GM19043 (cell line): ENCODE data around the gene SPRING1.

Experiments
- ATAC-seq: cut with Tn5 transposase; IDR thresholded peaks from one replicate; pipeline ENCODE4 v1.9.1; 2021; ENCODE audit warnings: low read depth; ENCODE audit not compliant: unreplicated experiment

Gene SPRING1

DNA sequence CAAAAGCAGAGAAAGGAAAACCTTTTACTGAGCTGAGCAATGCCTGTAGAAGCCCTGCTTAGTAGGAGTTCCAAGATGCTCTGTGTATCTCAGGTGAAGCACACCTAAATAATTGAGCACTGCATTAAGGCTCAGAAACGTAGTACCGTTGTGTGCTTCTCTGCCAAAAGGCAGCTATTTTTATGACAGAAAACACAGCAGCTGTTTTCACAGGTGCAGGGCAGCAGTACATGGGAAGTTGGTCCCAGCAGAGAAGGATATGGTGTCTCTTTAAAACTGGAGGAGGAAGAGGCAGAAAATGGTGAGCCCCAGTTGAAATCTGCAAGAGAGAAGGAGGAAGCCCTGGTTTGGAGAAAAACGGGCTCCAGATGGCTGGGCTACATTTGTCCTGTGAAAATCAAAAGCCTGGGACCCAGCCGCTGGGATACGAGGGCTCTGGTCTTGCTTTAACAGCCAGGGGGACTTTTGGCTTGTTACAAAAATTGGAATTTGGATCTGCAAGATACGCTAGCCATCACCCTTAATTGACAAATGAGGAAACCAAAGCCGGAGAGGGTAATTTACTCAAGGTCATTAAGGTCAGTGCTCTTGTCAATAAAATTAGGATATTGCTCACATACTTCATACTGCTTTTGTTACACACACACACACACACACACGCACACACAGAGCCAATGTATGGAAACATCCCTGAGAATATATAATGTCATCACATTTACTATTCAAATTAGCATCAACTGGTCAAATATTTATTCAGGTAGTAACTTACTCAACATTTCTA, 27.3 kb downstream of the SPRING1 start:
- no peak for ATAC-seq

DNA sequence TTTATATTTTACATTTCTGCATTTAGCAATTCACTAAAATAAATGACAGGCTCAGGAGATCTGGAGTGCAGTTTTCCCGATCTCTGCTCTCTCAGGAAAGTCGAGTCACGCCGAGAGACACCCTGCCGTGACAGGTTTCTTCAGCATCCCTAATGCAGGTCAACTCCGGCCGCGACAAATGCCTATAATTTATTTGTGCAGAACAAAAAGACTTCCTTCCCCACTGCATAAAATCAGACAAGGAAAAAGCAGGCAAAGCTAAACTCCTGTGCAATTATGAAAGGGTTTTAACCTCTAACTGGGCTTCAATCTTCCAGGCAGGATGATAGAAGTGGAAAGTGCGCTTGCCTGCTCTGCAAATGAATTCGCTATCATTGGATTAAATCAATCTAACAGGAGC, 28.1 kb downstream of the SPRING1 start:
- ATAC-seq: no peak

DNA sequence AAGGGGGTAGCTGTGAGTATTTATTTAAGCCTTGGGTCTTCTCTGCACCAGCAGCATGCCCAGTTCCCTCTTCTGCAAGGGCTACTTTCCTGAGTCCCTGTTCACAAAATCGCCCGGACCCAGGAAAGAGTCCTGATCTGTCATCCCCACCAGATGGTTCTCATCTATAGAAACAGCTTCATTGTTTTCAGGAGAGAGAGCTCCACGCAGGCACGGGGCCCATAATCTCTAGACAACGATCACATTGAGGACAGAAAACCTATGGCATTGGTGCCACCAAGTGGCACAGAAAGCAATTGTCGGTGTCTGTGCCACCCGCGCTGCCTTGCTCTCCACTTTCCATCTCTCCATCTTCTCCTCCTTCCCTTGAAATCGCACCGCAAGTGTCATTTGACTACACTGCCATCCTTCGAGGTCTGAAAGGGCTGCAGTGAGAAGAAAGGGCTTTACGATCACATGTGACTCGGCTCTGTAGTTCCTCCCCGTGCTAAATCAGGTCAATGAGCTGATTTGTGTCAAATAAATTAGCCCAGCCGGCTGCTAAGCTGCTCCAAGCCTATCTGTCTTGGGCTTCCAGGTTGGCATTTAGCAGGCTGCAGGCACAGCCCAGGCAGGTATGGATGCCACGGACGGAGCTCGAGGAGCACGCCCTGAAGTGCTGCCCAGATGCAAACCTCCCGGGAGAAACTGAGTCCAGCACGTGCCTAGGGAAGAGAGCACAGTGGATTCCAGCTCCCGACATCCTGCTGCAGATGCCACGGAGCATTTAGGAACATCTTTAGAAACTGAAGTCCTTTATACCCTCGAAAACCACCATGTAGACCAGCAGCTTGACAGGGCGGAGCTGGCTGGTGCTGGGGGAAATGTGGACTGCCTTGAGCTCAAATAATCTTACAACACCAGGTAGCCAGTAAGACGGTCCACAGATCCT, 28.8 kb downstream of the SPRING1 start:
- ATAC-seq: no peak

DNA sequence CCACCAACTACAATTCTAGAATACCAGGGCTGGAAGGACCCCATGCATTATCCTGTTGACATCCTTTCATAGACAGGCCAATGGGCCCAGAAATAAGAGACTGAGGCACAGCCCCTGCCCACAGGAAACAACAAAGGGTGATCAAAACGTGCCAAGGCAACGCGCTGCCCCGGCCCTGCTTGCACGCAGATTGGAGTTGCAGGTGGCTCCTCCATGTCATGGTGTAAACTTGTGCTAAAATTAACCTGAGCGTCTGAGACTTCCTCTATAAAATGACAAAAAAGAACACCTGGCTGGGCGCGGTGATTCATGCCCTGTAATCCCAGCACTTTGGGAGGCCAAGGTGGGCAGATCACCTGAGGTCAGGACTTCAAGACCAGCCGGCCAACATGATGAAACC, 30.1 kb downstream of the SPRING1 start:
- no peak for ATAC-seq

DNA sequence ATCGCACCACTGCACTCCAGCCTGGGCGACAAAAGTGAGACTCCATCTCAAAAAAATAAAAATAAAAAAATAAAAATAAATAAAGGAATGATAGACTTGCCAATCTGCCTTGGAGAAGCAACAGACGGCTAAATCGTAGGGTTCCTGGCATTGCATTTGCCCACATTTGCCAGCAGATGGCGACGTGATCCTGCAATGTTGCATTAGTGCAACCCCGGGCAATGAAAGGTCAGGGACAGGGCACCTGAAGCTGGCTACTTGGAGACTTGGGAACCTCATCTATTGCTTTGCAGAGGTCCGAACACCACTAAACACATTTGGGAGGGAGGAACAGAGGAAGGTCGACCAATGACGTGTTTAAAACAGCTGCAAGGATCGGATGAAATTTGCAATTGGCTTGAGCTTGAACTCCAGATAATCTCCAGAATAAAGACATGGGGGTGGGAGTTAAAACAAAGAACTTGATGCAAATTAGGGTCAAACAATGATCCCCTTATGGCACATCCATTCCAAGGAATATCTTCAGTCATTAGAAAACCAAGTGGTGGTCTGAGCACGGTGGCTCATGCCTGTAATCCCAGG, 34.6 kb downstream of the SPRING1 start:
- no peak for ATAC-seq

DNA sequence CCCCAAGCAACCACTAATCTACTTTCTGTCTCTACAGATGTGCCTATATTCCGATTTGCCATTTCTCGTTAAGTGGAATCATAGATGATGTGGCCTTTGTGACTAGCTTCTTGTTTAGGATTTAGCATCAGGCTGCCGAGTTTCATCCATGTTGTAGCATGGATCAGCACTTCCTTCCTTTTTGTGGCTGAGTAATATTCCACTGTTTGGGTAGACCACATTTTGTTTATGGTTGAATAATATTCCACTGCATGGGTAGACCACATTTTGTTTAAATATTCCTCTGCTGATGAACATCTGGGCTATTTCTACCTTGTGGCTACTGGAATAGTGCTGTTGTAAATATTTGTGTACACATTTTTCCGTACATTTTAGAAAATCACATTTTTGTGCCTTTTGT, 36.4 kb downstream of the SPRING1 start:
- no peak for ATAC-seq

DNA sequence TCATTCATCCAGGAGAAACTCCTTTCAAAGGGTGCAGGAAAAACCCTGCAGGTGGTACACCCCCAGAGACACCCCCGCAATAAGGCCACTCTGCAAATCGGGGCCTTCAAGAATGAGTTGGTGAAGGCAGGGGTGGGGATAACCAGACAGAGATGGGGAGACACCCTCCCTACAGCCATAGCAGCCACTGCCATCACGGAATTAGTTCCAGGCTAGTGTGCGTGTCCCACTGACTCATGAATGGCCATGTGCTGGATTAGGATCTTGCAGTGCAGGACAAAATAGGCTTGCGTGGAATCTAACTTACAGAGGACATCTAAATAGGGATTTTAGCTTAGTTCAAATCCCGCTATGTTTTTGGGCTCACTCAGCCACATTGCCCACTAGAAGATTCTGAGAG, 37.8 kb downstream of the SPRING1 start:
- ATAC-seq: no peak

DNA sequence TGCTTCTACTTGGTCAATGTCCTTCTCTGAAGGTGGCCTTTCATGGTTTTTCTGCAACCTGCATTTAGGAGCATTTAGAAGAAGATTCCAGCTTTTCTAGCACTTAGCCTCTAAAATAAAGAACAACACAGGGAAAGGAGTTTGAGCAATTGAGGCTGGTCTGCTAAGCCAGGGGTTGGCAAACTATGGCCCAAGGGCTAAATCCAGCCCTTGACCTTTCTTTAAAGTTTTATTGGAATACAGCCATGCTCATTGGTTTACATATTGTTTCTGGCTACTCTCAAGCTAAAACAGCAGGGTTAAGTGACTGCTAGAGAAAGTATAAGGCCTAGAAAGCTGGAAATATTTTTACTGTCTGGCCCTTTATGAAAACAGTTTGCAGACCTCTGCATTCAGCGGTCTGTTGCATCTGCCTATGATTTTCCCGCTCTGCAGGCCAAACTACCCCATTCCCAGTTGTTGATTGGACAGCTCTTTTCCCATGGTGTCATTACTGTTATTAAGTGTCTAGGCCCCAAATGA, 39.3 kb downstream of the SPRING1 start:
- no peak for ATAC-seq

DNA sequence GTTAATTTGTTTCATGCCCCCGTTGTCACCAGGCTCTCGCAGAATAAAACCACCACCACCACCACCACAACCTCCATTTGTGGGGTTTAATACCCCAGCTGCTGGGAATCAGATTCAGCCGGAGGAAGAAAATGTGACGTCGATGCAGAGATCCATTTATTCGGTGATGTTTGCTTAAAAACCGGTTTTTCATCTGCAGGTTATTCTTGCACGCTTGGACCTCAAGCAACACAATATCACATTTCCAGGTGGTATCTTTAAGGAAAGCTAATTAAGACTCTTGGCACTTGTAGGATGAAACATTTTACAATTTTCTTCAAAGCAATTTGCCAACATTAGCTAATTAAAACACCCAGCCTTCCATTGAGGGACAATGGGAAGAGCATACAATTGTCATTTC, 39.8 kb downstream of the SPRING1 start:
- ATAC-seq: no peak

DNA sequence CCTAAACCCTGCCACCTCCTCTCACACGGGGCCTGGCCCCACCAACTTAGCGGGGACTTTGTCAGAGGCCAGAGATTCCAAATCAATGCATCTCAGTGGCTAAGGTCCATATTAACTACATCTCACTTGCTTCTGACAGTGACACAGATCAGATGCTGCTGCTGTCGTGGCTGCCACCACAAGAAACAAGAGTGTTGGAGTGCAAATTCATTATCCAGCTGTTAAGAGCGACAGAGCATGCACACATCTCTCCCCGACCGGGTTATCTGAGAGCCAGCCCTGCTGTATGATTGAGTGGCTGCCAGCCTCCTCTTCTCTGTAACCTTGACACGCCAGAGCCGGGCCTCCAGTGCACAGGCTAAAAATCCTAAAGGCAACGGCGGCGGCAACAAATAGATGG, 40.2 kb downstream of the SPRING1 start:
- no peak for ATAC-seq

DNA sequence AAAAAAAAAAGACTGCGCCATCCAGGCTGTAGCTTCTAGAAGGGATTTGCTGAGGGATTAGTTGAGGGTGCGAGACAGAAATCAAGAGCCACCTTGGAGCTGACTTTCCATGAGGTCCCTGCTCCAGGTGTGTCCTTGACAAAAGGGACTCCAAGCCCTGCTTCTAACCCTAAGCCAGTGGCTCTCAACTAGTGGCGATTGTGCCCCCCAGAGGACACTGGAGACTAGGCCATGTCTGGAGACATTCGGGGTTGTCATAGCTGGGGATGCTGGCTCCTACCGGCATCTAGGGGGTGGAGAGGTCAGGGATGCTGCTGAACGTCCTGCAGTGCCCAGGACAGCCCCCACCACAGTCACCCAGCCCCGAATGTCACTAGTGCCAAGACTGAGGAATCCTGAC, 40.6 kb downstream of the SPRING1 start:
- ATAC-seq: no peak

DNA sequence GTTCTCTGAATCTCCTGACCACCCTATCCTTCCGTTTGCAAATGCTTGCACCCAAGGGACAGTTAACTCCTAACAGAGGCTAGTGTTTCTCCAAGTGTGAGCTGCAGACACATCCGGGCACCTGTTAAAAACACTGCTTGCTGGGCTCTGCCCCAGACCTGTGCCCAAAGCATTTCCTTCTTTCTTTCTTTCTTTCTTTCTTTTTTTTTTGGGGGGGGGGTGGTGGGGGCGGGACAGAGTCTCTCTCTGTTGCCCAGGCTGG, 42.5 kb downstream of the SPRING1 start:
- ATAC-seq: no peak

DNA sequence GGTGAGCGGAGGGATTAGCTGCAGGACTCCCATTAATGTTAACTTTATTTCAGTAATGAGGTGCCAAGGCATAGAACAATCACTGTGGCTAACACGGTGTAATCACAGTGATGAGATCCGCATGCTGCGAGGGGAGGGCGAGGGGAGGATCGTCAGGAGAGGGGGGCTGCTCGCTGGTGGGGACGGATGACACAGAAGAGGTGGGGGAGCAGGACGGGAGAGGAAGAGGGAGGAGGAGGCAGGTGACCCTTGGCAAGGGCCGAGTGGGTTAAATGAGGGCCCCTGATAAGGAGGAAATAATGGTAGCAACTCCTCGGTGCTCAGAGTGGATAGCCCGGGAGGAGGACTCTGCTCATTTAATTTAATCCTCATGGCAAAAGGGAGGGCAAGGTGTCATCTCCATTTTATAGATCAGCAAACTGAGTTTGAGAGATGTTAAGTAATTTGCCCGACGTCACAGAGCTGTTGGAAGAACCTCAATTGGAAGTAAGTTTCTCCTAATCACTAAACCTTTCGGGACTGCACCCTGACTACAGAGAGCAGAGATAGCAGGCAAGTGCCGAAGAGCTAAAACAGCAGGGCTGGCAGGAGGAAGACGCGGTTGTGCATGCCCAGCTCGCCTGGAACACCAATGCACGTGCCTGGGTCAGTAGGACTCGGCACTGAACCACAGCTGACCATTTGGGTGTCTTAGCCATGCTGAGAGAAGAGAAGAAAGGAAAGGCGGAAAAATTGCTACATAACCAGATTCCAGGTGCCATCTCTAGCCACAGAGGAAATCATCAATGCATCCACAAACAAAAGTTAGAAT, 43.0 kb downstream of the SPRING1 start:
- no peak for ATAC-seq

DNA sequence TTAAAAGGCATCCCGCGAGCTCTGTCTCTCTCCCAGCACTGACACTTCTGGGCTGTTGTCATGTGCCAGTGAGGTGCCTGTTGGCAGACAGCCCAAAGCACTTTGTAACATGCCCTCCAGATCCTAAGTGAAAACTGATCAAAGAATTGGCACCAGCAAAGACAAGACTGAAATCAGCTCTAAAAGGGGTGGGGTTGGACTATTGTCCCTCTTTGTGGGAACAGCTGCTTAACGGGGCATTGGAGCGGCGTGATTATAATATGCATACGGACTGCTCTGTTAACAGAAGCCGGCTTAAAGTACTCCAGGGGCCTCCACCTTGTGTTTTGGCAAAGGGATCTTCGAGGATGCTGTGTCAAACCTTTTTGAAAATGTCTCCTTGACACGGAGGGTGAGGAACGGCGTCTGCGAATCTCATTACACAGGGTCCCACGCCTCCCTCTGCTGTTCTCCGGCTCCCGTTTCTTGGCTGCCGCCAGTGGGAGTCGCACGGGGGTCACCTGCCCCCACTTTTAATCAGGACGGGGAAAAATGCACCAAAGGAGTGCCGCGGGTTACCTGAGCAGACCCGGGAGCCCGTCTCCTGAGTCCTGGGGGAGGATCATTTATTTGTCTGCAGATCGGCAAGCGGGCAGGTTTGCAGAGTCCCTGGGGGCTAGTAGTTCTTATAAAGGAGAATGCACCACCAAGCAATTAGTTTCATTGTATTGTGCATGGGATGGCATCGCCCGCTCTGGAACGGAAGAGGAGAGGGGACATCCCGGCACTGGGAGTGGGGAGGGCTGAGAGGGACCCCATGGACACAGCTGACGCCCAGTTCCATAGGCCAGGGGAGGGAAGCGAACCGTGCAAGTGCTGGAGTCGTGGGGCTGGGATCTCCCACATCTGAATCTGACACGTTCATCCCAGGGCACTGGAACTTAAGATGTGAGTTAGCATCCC, 44.3 kb downstream of the SPRING1 start:
- ATAC-seq: no peak

DNA sequence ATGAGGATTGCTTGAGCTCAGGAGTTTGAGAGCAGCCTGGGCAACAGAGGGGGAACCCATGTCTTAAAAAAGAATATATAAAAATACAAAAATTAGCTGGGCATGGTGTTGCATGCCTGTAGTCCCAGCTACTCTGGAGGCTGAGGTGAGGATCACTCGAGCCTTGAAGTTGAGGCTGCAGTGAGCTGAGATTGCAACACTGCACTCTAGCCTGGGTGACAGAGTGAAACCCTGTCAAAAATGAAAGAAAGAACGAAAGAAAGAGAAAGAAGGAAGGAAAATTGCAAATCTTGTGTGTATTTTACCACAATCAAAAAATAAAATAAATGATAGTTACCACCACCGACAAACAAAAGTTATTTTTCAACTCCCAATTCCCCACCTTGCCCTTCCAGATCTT, 45.3 kb downstream of the SPRING1 start:
- no peak for ATAC-seq

DNA sequence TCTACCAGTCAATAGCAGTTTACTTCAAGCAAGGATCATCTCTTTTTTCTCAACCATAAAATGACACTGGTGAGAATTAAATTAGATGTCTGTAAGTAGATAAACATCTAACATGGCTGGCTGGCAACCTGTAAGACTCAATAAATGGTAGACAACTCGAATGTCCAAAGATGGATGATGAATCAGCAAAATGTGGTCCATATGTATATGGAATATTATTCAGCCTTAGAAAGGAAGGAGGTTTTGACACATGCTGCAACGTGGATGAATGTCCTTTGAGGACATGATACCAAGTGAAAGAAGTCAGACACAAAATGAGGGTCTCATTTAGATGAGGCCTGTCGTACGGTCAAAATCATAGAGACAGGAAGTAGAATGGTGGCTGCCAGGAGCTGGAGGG, 46.2 kb downstream of the SPRING1 start:
- no peak for ATAC-seq

DNA sequence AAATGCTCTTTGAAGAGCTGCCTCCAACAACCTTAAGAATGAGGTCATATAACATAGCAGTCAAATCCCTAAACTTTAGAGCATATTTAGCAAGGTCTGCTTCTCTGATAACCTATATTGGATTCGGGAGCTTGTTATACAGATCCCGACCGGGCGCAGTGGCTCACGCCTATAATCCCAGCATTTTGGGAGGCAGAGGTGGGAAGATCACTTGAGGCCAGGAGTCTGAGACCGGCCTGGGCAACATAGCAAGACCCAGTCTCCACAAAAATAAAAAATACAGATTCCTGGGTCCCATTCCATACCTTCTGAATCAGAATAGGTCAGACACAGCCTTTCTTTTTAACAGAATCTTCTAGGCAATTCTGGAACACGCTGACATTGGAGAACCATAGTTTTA, 46.7 kb downstream of the SPRING1 start:
- ATAC-seq: no peak

DNA sequence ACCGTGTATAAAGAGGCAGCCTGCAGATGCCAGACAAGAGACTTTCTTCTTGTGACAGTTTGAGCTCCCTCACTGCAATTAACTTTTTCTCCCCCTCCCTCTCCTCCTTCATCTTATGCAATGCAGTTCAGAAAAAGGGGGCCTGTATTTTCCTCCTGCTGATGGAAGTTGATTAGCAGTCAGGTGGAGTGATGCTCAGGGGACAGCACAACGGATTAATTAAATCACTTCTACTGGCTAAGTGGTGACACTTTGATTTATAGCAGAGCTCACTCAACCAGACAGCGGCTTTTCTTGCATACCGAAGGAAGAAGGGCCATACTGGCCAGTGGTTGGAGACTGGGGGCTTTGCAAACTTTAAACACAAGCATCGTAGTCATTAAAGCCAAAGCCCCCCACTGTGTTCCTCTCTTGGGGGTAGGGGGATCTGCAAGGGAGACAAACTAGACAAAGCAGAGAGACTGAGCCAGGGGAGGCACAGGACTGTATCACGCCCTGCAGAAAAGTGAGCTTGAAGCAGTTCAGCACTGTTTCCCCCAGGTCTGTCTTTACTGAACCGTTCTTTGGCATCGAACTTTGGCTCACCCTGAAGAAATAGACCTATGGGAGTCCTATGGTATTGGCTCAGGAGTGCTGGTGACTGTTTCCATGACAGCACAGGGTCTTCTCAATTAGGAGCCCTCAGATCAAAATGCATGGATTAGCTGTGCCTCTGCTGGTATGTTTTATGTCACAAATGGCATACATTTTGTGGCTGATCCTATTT, 47.7 kb downstream of the SPRING1 start:
- ATAC-seq: no peak

DNA sequence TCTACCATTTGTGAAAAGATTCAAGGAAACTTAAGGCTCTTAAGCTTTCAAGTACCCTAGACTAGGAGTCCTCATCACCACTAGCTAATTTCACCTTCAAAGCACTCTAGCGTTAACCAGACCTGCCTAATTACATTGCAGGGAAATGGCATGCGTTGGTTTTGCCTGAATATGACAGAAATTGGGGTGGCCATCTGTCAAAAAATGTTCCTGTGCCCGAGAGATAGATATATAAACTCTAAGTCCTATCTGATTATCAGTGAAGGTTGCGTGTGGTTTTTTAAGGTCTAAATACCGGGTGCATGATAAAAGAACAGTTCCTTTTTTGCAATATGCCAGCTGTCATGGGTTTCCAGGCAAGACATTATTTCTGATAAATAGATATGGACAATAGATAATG, 48.3 kb downstream of the SPRING1 start:
- ATAC-seq: no peak
